HG03159 (cell line): ENCODE results near the gene MTFR1L.

Experiments used
- ATAC-seq: cut with Tn5 transposase; IDR thresholded peaks from one replicate; pipeline ENCODE4 v1.9.1; 2021; ENCODE audit warnings: mild to moderate bottlenecking, moderate library complexity; ENCODE audit not compliant: unreplicated experiment

The MTFR1L gene

DNA sequence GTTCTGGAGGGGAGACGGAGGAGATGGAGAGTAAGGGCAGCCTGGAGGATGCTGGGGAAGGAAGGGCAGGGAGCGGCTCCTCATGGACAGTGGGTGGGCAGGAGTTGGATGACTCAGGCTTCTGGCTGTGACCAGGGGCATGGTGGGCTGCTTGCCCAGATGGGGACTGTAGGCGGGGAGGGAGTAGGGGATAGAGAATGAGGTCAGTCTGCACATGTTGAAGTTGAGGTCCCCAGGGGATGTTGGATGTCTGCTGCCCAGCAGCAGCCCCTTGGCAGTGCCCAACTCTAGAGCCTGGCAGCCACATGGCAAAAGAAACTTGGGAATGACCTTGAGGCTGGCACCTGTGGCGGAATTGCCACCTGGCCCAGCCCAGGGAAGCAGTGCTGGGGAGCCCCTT is 13.3 kb upstream of the MTFR1L start:
- ATAC-seq: no peak

- ATAC-seq: no peak
Observed at GRCh38 chr1:25807480-25808390, 12.0 kb upstream of the MTFR1L start.

GRCh38 chr1:25808481-25809244 is 11.1 kb upstream of the MTFR1L start:
- ATAC-seq: no peak

GRCh38 chr1:25809283-25809926 is 10.3 kb upstream of the MTFR1L start:
- no peak for ATAC-seq

GRCh38 chr1:25809929-25810328 is 9.8 kb upstream of the MTFR1L start:
- no peak for ATAC-seq

DNA sequence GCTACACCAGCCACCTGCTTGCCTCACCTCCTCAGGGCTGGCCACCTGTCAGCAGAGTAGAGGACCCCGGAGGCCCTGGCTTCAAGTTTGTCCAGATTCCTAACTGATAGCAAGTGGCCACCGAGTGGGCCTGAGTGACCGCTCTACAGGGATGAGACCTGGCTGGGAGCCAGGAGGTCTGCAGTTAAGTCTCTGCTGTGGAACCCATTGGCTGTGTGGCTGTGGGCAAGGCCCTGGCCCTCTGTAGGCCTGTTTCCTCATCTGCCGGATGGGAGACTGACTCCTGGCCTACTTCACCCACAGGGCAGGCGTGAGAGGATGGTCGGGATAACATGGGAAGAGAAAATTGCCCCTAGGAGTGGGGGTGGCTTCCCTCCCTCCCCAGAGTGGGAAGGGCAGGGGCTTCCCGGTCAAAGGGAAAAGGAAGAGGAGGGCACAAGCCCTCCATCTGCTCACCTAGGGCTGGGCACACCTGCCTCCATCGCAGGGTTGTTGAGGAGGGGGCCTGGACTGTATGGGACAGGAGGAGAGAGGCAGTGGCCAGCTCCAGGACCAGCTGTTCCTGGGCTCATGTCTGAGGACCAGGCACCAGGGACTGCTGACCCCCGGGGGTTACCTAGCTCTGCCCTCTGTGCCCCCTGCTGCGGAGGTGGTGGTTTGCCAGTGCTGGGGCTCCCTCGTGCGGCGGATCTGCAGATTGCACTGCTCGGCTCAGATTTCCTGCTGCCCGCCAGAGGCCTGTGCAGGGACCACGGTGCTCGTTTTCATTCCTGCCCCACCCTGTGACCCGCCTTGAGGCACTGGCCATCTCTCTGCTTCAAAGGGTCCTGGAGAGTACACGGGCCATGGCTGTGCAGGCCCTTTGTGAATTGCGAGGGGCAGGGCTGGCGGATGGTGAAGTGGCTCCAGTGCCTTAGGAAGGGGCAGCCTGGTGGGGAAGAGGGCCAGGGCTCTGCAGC is 9.1 kb upstream of the MTFR1L start:
- ATAC-seq: no peak

DNA sequence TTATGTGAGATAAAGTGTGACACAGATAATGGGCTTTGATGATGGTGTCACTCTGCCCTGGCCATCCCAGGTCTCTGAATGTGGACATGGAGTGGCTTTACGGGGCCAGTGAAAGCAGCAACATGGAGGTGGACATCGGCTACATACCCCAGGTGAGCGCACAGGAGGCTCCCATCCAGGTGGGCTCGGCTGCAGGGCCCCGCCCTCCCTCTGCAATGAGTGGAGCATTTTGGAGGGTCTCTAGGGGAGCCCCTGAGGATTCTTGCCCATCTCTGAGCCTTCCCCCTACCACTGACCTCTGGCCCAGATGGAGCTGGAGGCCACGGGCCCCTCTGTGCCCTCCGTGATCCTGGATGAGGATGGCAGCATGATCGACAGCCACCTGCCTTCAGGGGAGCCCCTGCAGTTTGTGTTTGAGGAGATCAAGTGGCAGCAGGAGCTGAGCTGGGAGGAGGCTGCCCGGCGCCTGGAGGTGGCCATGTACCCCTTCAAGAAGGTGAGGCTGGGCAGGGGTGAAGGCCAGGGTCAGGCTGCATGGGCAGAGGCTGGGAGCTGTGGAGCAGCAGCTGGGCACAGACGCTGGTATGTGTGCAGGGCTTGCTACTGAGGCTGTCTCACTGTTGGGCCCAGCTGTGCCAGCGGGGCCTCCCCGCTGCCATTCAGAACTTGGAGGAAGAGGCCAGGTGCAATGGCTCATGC is 8.2 kb upstream of the MTFR1L start:
- ATAC-seq: no peak

GRCh38 chr1:25813071-25813733 is 6.6 kb upstream of the MTFR1L start:
- ATAC-seq: no peak

- no peak for ATAC-seq
Observed at GRCh38 chr1:25813734-25814471, 5.9 kb upstream of the MTFR1L start.

GRCh38 chr1:25814549-25815087 is 5.1 kb upstream of the MTFR1L start:
- no peak for ATAC-seq

GRCh38 chr1:25815208-25816111 is 4.3 kb upstream of the MTFR1L start:
- no peak for ATAC-seq

GRCh38 chr1:25816112-25816718 is 3.5 kb upstream of the MTFR1L start:
- ATAC-seq: no peak

- no peak for ATAC-seq
Observed at GRCh38 chr1:25817840-25818501, 1.8 kb upstream of the MTFR1L start.

- ATAC-seq: no peak
Observed at GRCh38 chr1:25818569-25818968, 1.2 kb upstream of the MTFR1L start.

GRCh38 chr1:25820247-25821111 is 725 bp downstream of the MTFR1L start:
- peak; percentile 55 for ATAC-seq
